Keratinocyte (primary cell): ENCODE data around the gene PPP2R5C. TPM values are rescaled to one million over a fixed set of nuclear protein-coding genes. Genes with fewer than 3 reads are reported as not detected.

Experiments
- DNase-seq: peaks from one replicate; pipeline ENCODE4 v3.0.0-alpha.2; 2011; ENCODE audit warnings: low read depth, missing footprints, low spot score
- FAIRE-seq: peaks from 2 replicates; lab custom pipeline; 2011; peaks lifted over from hg19 to GRCh38; lab: Jason Lieb, UNC
- H2AFZ ChIP-seq: 2 replicates; pipeline ENCODE4 v1.6.0; 2012; ENCODE audit warnings: low read length, control low read depth, inconsistent platforms; ENCODE audit not compliant: control insufficient read depth
- H3K27ac ChIP-seq: 2 replicates; pipeline ENCODE4 v1.5.1; 2011; ENCODE audit warnings: low read length; ENCODE audit not compliant: control insufficient read depth, insufficient read depth
- H3K27me3 ChIP-seq: 3 replicates; pipeline ENCODE4 v1.6.0; 2011; ENCODE audit warnings: low read length; ENCODE audit not compliant: control insufficient read depth, insufficient read depth; ENCODE audit errors: extremely low read depth
- H3K36me3 ChIP-seq, 2 experiments: 2 replicates in 1 of 2; 3 replicates in 1 of 2; pipeline ENCODE4 v1.5.1; 2011; ENCODE audit warnings: low read length in 2 of 2, mild to moderate bottlenecking in 1 of 2; ENCODE audit not compliant: control insufficient read depth in 2 of 2, insufficient read depth in 2 of 2; ENCODE audit errors: extremely low read depth in 1 of 2
- H3K4me1 ChIP-seq: 3 replicates; pipeline ENCODE4 v1.5.1; 2011; ENCODE audit warnings: low read length; ENCODE audit not compliant: control insufficient read depth, insufficient read depth; ENCODE audit errors: extremely low read depth
- H3K4me2 ChIP-seq: 3 replicates; pipeline ENCODE4 v1.6.0; 2011; ENCODE audit warnings: low read depth, low read length; ENCODE audit not compliant: control insufficient read depth, insufficient read depth; ENCODE audit errors: extremely low read depth
- H3K4me3 ChIP-seq, 3 experiments: fragments of 200-600 bp in 1 of 3; sonication (generic) in 1 of 3; 2 replicates in 2 of 3; 3 replicates in 1 of 3; pipeline ENCODE4 v1.5.1; 2011 to 2016; ENCODE audit warnings: low read length in 3 of 3, mild to moderate bottlenecking in 3 of 3, control low read depth in 2 of 3, inconsistent platforms in 1 of 3, low read depth in 1 of 3, mixed read lengths in 1 of 3, mixed run types in 1 of 3, moderate library complexity in 1 of 3; ENCODE audit not compliant: control insufficient read depth in 2 of 3, insufficient read depth in 2 of 3; ENCODE audit errors: extremely low read depth in 1 of 3
- H3K79me2 ChIP-seq: 2 replicates; pipeline ENCODE4 v1.6.0; 2012; ENCODE audit warnings: low read length; ENCODE audit not compliant: control insufficient read depth, insufficient read depth
- H3K9ac ChIP-seq: 3 replicates; pipeline ENCODE4 v1.6.0; 2011; ENCODE audit warnings: low read length; ENCODE audit not compliant: control insufficient read depth, insufficient read depth; ENCODE audit errors: extremely low read depth
- H3K9me1 ChIP-seq: 3 replicates; pipeline ENCODE4 v1.6.0; 2011; ENCODE audit warnings: low read length; ENCODE audit not compliant: control insufficient read depth, insufficient read depth; ENCODE audit errors: extremely low read depth
- H3K9me3 ChIP-seq: 2 replicates; pipeline ENCODE4 v1.5.1; 2012; ENCODE audit warnings: low read depth, low read length; ENCODE audit not compliant: control insufficient read depth
- H4K20me1 ChIP-seq: 3 replicates; pipeline ENCODE4 v1.6.0; 2011; ENCODE audit warnings: low read length; ENCODE audit not compliant: control insufficient read depth, insufficient read depth; ENCODE audit errors: extremely low read depth
- EZH2 ChIP-seq: IDR thresholded peaks from one replicate; pipeline ENCODE4 v1.6.1; 2012; ENCODE audit warnings: inconsistent platforms, mild to moderate bottlenecking, low read length, moderate library complexity
- dilution Hi-C: fragments of 300-500 bp; cut with MboI; formaldehyde crosslinking; loops from one replicate; pipeline ENCODE4 v1.7.0; 2020; ENCODE audit warnings: low sequenced_read_pairs; ENCODE audit not compliant: extremely low pct_ligation_motif_present
- polyA plus RNA-seq, 5 experiments: library from polyadenylated mRNA; depleted of rRNA in 3 of 5; stranded (reverse) in 3 of 5; stranded (forward) in 1 of 5; unstranded in 1 of 5; fragments of >200 nt; gene quantifications; 1 replicate in 1 of 5; 2 replicates in 3 of 5; 3 replicates in 1 of 5; pipeline versions ENCODE4 v1.2.1 to v1.2.3, GENCODE V29; 2011 to 2012; ENCODE audit warnings: missing spikeins in 2 of 5, low read depth in 1 of 5, low replicate concordance in 1 of 5
- TF ChIP-seq, protein P1 (sequence below), 3 experiments: IDR thresholded peaks in 1 of 3; conservative IDR thresholded peaks in 1 of 3; optimal IDR thresholded peaks in 1 of 3; 2 replicates in 2 of 3; 3 replicates in 1 of 3; pipeline versions ENCODE3 to v1.5.1; 2011; ENCODE audit warnings: low read length in 3 of 3, mild to moderate bottlenecking in 3 of 3, moderate library complexity in 2 of 3, control low read depth in 1 of 3, inconsistent platforms in 1 of 3; ENCODE audit not compliant: insufficient read depth in 2 of 3; ENCODE audit errors: extremely low read depth in 1 of 3

The PPP2R5C gene
- polyA plus RNA-seq, 1 donor (not counting 4 experiments of a cell fraction or from before 2014, with no cell fraction given), result 105 TPM

- DNase-seq (no peak), FAIRE-seq (no peak)
- dilution Hi-C loops, result no loop called here
Observed at GRCh38 chr14:101763941-101764709, 2.6 kb downstream of the PPP2R5C start.

GRCh38 chr14:101767618-101768362, 6.3 kb downstream of the PPP2R5C start:
- no peak overlapping the region for H2AFZ ChIP-seq
- no peaks in the 10 kb centered on the region for H3K79me2 ChIP-seq
- FAIRE-seq, result no peak
- no peaks in the 10 kb centered on the region for H3K9me1 ChIP-seq
- H3K4me1 ChIP-seq, result peaks cover 2% of the 10 kb centered on the region
- H3K36me3 ChIP-seq, result peaks cover 0 to 3% of the 10 kb centered on the region in 2 experiments
- no peak overlapping the region for H3K4me2 ChIP-seq
- dilution Hi-C loops, result no loop called here
- H3K27me3 ChIP-seq, result no peaks in the 10 kb centered on the region
- peaks cover 3% of the 10 kb centered on the region for H4K20me1 ChIP-seq
- no peak overlapping the region for H3K27ac ChIP-seq
- no peaks in the 10 kb centered on the region for H3K9me3 ChIP-seq
- no peak overlapping the region for H3K4me3 ChIP-seq
- no peak for DNase-seq
- no peak overlapping the region for H3K9ac ChIP-seq
- no peak for TF ChIP-seq EZH2
- TF ChIP-seq, protein P1, sequence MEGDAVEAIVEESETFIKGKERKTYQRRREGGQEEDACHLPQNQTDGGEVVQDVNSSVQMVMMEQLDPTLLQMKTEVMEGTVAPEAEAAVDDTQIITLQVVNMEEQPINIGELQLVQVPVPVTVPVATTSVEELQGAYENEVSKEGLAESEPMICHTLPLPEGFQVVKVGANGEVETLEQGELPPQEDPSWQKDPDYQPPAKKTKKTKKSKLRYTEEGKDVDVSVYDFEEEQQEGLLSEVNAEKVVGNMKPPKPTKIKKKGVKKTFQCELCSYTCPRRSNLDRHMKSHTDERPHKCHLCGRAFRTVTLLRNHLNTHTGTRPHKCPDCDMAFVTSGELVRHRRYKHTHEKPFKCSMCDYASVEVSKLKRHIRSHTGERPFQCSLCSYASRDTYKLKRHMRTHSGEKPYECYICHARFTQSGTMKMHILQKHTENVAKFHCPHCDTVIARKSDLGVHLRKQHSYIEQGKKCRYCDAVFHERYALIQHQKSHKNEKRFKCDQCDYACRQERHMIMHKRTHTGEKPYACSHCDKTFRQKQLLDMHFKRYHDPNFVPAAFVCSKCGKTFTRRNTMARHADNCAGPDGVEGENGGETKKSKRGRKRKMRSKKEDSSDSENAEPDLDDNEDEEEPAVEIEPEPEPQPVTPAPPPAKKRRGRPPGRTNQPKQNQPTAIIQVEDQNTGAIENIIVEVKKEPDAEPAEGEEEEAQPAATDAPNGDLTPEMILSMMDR (optimal IDR thresholded peaks at IDR 0.05 in 1 of 3, IDR thresholded peaks at IDR 0.05 in 1 of 3, conservative IDR thresholded peaks at IDR 0.05 in 1 of 3; ENCODE audit: extremely low read depth in 1 of 3, insufficient read depth in 2 of 3, low read length in 3 of 3), result no peak

More at GRCh38 chr14:101763941-101764709, 2.6 kb downstream of the PPP2R5C start:
- Histone ChIP-seq H3K4me1 (peaks cover 3% of the 10 kb centered on the region), H3K9ac (no peak overlapping the region), H3K4me3 (no peak overlapping the region), H2AFZ (no peak overlapping the region), H3K79me2 (no peaks in the 10 kb centered on the region), H3K27ac (no peak overlapping the region), H3K9me1 (no peaks in the 10 kb centered on the region), H3K36me3 (peaks cover 0 to 3% of the 10 kb centered on the region in 2 experiments), H3K4me2 (no peak overlapping the region), H3K27me3 (no peaks in the 10 kb centered on the region), H3K9me3 (no peaks in the 10 kb centered on the region), H4K20me1 (no peaks in the 10 kb centered on the region)
- TF ChIP-seq EZH2, result no peak
- TF ChIP-seq, protein P1 (optimal IDR thresholded peaks at IDR 0.05 in 1 of 3, IDR thresholded peaks at IDR 0.05 in 1 of 3, conservative IDR thresholded peaks at IDR 0.05 in 1 of 3; ENCODE audit: extremely low read depth in 1 of 3, insufficient read depth in 2 of 3, low read length in 3 of 3), result no peak
